Vagina (tissue), 2 donors: ENCODE data around the gene ZCWPW1. TPM values are rescaled to one million over a fixed set of nuclear protein-coding genes. Genes with fewer than 3 reads are reported as not detected.

Experiments used
- DNase-seq, 2 donors: peaks; one replicate each; pipeline ENCODE4 v3.0.0-alpha.2; 2017; ENCODE audit errors: extremely low spot score in 2 of 2
- H3K27ac ChIP-seq: fragments of 200-600 bp; sonication (generic); one replicate; pipeline ENCODE4 v1.5.1; 2019
- H3K27me3 ChIP-seq: fragments of 200-600 bp; sonication (generic); one replicate; pipeline ENCODE4 v1.5.1; 2019
- H3K36me3 ChIP-seq, 2 donors: fragments of 200-600 bp; sonication (generic); one replicate each; pipeline ENCODE4 v1.5.1; 2017 to 2019
- H3K4me1 ChIP-seq: fragments of 200-600 bp; sonication (generic); one replicate; pipeline ENCODE4 v1.5.1; 2019
- H3K4me3 ChIP-seq, 2 donors: fragments of 200-600 bp; sonication (generic); 1 replicate in 1 of 2; 2 replicates in 1 of 2; pipeline ENCODE4 v1.5.1; 2016 to 2019
- H3K9me3 ChIP-seq: fragments of 200-600 bp; sonication (generic); one replicate; pipeline ENCODE4 v1.5.1; 2019
- POLR2A ChIP-seq, 2 donors: fragments of 450-650 bp; IDR thresholded peaks; one replicate each; pipeline ENCODE4 v1.6.1; 2017; ENCODE audit warnings: antibody characterized with exemption in 2 of 2, mild to moderate bottlenecking in 2 of 2, moderate library complexity in 2 of 2
- POLR2AphosphoS5 ChIP-seq, 2 donors: sonication (generic); formaldehyde crosslinking; IDR thresholded peaks; one replicate each; pipeline ENCODE4 v1.9.0; 2017; ENCODE audit warnings: antibody characterized with exemption in 2 of 2, mild to moderate bottlenecking in 2 of 2, low read depth in 1 of 2; ENCODE audit not compliant: insufficient read depth in 1 of 2
- intact Hi-C: fragments of 100-400 bp; cut with DNase I; formaldehyde crosslinking; loops from one replicate; pipeline ENCODE4 v1.15.1; 2023
- total RNA-seq: library from RNA; depleted of rRNA; stranded (reverse); fragments of >200 nt; gene quantifications from one replicate; pipeline ENCODE4 v1.2.3, GENCODE V29; 2016
- TF ChIP-seq, protein P1 (sequence below), 3 experiments: fragments of 450-650 bp in 2 of 3; fragments of 200-600 bp in 1 of 3; sonication (generic) in 1 of 3; IDR thresholded peaks; one replicate each; pipeline ENCODE4 v1.5.1; 2017 to 2019; ENCODE audit warnings: antibody characterized with exemption in 3 of 3, mild to moderate bottlenecking in 2 of 3, moderate library complexity in 2 of 3

Gene ZCWPW1
- total RNA-seq, 1 donor from 2014 or later, result 5.9 TPM

DNA sequence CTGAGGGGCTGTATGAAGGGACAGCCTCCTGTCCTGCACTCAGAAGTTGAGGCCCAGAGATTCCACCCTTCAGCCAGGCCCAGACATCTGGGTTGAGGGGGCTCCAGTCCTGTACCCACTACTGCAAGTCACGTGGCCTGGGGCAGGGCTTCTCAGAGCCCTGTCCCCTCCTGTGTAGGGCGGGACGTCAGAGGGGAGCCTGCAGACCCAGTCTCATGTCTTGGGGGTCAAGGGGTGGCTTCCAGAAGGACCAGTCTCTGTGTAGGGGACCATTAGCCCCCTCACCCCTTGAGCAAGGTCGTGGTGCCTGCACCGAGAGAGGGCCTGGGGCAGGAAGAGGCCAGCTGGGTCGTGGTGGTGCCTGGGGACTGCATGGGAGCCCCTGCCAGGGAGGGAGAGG lies 55.8 kb downstream of the ZCWPW1 start:
- TF ChIP-seq POLR2AphosphoS5 (IDR thresholded peaks at IDR 0.05; ENCODE audit: insufficient read depth in 1 of 2, low read depth in 1 of 2) (no peak), POLR2A (IDR thresholded peaks at IDR 0.05) (no peak)
- TF ChIP-seq, protein P1, sequence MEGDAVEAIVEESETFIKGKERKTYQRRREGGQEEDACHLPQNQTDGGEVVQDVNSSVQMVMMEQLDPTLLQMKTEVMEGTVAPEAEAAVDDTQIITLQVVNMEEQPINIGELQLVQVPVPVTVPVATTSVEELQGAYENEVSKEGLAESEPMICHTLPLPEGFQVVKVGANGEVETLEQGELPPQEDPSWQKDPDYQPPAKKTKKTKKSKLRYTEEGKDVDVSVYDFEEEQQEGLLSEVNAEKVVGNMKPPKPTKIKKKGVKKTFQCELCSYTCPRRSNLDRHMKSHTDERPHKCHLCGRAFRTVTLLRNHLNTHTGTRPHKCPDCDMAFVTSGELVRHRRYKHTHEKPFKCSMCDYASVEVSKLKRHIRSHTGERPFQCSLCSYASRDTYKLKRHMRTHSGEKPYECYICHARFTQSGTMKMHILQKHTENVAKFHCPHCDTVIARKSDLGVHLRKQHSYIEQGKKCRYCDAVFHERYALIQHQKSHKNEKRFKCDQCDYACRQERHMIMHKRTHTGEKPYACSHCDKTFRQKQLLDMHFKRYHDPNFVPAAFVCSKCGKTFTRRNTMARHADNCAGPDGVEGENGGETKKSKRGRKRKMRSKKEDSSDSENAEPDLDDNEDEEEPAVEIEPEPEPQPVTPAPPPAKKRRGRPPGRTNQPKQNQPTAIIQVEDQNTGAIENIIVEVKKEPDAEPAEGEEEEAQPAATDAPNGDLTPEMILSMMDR (IDR thresholded peaks at IDR 0.05), result no peak
- H3K36me3 ChIP-seq, result no peaks in the 10 kb centered on the region
- H3K27me3 ChIP-seq, result no peaks in the 10 kb centered on the region
- DNase-seq, result no peak
- peaks cover 4% of the 10 kb centered on the region for H3K4me1 ChIP-seq
- no peaks in the 10 kb centered on the region for H3K9me3 ChIP-seq
- no peak overlapping the region for H3K27ac ChIP-seq
- no peak overlapping the region for H3K4me3 ChIP-seq
- intact Hi-C loops, result no loop called here

DNA sequence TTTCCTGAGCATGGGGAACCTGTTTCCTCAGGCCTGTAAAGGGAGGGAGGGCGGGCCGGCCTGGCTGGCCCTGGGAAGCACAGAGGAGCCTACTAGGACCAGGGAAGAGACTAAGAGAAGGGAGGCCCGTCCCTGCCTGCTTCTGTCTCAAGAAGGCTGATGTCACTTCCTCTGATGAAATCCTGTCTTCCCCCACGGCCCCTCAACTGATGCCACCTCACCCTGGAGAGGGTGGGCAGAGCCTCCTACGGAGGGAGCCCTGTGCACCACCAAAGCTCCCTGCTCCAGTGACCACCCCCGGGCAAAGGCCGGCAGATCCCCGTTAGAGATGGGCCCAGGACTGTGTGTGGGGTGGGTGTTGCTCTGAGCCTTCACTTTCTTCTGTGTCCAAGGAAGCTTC lies 56.2 kb downstream of the ZCWPW1 start:
- H3K4me3 ChIP-seq, result no peak overlapping the region
- H3K27ac ChIP-seq, result no peak overlapping the region
- no peaks in the 10 kb centered on the region for H3K27me3 ChIP-seq
- DNase-seq, result no peak
- H3K9me3 ChIP-seq, result no peaks in the 10 kb centered on the region
- H3K36me3 ChIP-seq, result no peaks in the 10 kb centered on the region
- intact Hi-C loops, result no loop called here
- H3K4me1 ChIP-seq, result peaks cover 4% of the 10 kb centered on the region
- TF ChIP-seq POLR2A (IDR thresholded peaks at IDR 0.05) (no peak), POLR2AphosphoS5 (IDR thresholded peaks at IDR 0.05; ENCODE audit: insufficient read depth in 1 of 2, low read depth in 1 of 2) (no peak)
- TF ChIP-seq, protein P1 (IDR thresholded peaks at IDR 0.05), result no peak

DNA sequence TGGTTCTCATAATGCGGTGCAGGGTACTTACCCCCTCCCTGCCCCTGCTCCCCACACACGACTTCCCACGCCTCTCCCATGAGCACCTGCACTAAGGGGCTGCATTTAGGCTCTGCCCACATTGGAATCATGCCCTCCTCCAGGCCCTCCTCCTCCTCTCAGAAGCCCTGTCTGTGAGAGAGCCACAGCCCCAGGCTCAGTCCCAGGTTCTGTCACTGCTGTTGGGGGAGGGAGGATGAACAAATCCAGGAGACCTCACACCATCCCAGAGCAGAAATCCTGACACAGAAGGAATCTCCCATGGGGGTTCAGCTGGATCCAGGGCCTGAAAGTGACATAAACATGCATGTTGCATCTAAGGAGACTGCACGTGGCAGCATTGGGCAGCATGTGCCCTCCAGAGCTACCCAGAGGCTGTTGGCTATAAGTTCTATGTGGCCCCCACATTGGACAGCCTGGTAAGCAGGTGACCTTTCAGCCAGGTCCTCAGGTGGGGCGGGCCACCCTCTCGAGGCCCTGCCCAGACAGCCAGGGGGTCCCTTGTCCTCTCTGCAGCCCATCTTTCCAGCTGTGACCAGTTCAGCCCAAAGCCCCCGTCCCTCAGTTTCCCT lies 56.8 kb downstream of the ZCWPW1 start:
- H3K36me3 ChIP-seq, result no peaks in the 10 kb centered on the region
- H3K4me3 ChIP-seq, result no peak overlapping the region
- no peaks in the 10 kb centered on the region for H3K9me3 ChIP-seq
- TF ChIP-seq, protein P1 (IDR thresholded peaks at IDR 0.05), result no peak
- TF ChIP-seq POLR2AphosphoS5 (IDR thresholded peaks at IDR 0.05; ENCODE audit: insufficient read depth in 1 of 2, low read depth in 1 of 2) (no peak), POLR2A (IDR thresholded peaks at IDR 0.05) (no peak)
- no peak overlapping the region for H3K27ac ChIP-seq
- intact Hi-C loops, result no loop called here
- DNase-seq, result no peak
- no peaks in the 10 kb centered on the region for H3K27me3 ChIP-seq
- H3K4me1 ChIP-seq, result peaks cover 4% of the 10 kb centered on the region

DNA sequence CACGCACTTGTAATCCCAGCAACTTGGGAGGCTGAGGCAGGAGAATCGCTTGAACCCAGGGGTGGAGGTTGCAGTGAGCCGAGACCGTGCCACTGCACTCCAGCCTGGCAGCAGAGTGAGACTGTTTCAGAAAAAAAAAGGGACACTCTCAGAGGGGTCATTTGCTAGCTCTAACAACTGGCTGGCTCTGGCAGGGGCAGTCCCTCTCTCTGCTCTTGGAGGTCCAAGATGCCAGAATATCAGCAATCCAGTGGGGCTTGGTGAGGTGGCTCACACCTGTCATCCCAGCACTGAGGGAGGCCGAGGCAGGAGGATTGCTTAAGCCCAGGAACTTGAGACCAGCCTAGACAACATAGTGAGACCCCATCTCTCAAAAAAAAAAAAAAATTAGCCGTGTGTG lies 57.8 kb downstream of the ZCWPW1 start:
- peaks cover 4% of the 10 kb centered on the region for H3K4me1 ChIP-seq
- no peak for DNase-seq
- no peak overlapping the region for H3K27ac ChIP-seq
- H3K4me3 ChIP-seq, result no peak overlapping the region
- no peak for TF ChIP-seq POLR2A (IDR thresholded peaks at IDR 0.05)
- TF ChIP-seq, protein P1 (IDR thresholded peaks at IDR 0.05), result no peak
- no peak for TF ChIP-seq POLR2AphosphoS5 (IDR thresholded peaks at IDR 0.05; ENCODE audit: insufficient read depth in 1 of 2, low read depth in 1 of 2)
- H3K27me3 ChIP-seq, result no peaks in the 10 kb centered on the region
- H3K36me3 ChIP-seq, result no peaks in the 10 kb centered on the region
- intact Hi-C loops, result no loop called here
- no peaks in the 10 kb centered on the region for H3K9me3 ChIP-seq

DNA sequence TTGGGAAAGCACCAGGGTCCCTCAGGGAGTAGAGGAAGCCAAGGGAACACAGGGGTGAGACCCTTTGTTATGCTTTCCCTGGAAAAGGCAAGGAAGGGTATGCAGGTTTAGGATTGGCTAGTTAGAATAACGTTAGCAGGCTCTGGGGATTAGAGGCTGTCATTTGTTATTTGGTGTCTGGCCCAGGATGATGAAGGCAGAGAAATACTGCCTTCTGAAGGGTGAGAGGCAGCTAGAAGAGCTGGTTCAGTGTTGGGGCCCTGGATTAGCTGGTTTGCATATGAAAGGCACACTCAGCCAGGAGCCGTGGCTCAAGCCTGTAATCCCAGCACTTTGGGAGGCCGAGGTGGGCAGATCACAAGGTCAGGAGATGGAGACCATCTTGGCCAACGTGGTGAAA lies 58.2 kb downstream of the ZCWPW1 start:
- Histone ChIP-seq H3K27ac (no peak overlapping the region), H3K36me3 (no peaks in the 10 kb centered on the region), H3K27me3 (no peaks in the 10 kb centered on the region), H3K4me3 (no peak overlapping the region), H3K4me1 (peaks cover 4% of the 10 kb centered on the region), H3K9me3 (no peaks in the 10 kb centered on the region)
- TF ChIP-seq POLR2A (IDR thresholded peaks at IDR 0.05) (no peak), POLR2AphosphoS5 (IDR thresholded peaks at IDR 0.05; ENCODE audit: insufficient read depth in 1 of 2, low read depth in 1 of 2) (no peak)
- TF ChIP-seq, protein P1 (IDR thresholded peaks at IDR 0.05), result no peak
- intact Hi-C loops, result no loop called here
- DNase-seq, result no peak
